Measurements from ENCODE around the gene ZFTA.
"Not testable (repeated sequence)": the region's sequence is repeated elsewhere in the genome, so short reads cannot be mapped to it uniquely, and the experiment has no call there.

The ZFTA gene

GRCh38 chr11:63813563-63814382 is 45.2 kb upstream of the ZFTA start:
- Histone ChIP-seq H3K36me3 (ENCODE audit: control insufficient read depth, insufficient read depth, low read length) (peaks cover 19% of the 10 kb centered on the region), H3K27me3 (replicated peaks; ENCODE audit: control insufficient read depth, insufficient read depth, low read length) (no peaks in the 10 kb centered on the region), H3K4me3 (replicated peaks; ENCODE audit: low read depth, low read length) (peak overlapping the region; percentile 91)
- peak; percentile 64 for DNase-seq (ENCODE audit: extremely low read depth, insufficient read length)
- TF ChIP-seq CTCF (IDR thresholded peaks at IDR 0.05; ENCODE audit: insufficient read depth, low read length, poor library complexity, severe bottlenecking), result no peak

- Histone ChIP-seq H3K4me3 (replicated peaks; ENCODE audit: low read depth, low read length) (peak within 1 kb of the TSS; percentile 91), H3K36me3 (ENCODE audit: control insufficient read depth, insufficient read depth, low read length) (peaks cover 12% of the 10 kb centered on the region), H3K27me3 (replicated peaks; ENCODE audit: control insufficient read depth, insufficient read depth, low read length) (no peaks in the 10 kb centered on the region)
- peak; percentile 85 for DNase-seq (ENCODE audit: extremely low read depth, insufficient read length)
- TF ChIP-seq CTCF (IDR thresholded peaks at IDR 0.05; ENCODE audit: insufficient read depth, low read length, poor library complexity, severe bottlenecking), result no peak
These were observed 44.5 kb upstream of the ZFTA start, which contains the start of gene SPINDOC for GRCh38 chr11:63813035-63813562. Gene SPINDOC (plus strand): TSS chr11:63813456. CDS start chr11:63813687, 231 bp downstream.

GRCh38 chr11:63811522-63811921 is 42.9 kb upstream of the ZFTA start:
- no peak for DNase-seq (ENCODE audit: extremely low read depth, insufficient read length)
- no peak overlapping the region for H3K4me3 ChIP-seq (replicated peaks; ENCODE audit: low read depth, low read length)
- no peaks in the 10 kb centered on the region for H3K27me3 ChIP-seq (replicated peaks; ENCODE audit: control insufficient read depth, insufficient read depth, low read length)
- peaks cover 4% of the 10 kb centered on the region for H3K36me3 ChIP-seq (ENCODE audit: control insufficient read depth, insufficient read depth, low read length)
- TF ChIP-seq CTCF (IDR thresholded peaks at IDR 0.05; ENCODE audit: insufficient read depth, low read length, poor library complexity, severe bottlenecking), result no peak

GRCh38 chr11:63810383-63810782 is 41.8 kb upstream of the ZFTA start:
- DNase-seq (ENCODE audit: extremely low read depth, insufficient read length); H3K27me3 ChIP-seq (replicated peaks; ENCODE audit: control insufficient read depth, insufficient read depth, low read length); H3K36me3 ChIP-seq (ENCODE audit: control insufficient read depth, insufficient read depth, low read length); H3K4me3 ChIP-seq (replicated peaks; ENCODE audit: low read depth, low read length): not testable (repeated sequence)

DNA sequence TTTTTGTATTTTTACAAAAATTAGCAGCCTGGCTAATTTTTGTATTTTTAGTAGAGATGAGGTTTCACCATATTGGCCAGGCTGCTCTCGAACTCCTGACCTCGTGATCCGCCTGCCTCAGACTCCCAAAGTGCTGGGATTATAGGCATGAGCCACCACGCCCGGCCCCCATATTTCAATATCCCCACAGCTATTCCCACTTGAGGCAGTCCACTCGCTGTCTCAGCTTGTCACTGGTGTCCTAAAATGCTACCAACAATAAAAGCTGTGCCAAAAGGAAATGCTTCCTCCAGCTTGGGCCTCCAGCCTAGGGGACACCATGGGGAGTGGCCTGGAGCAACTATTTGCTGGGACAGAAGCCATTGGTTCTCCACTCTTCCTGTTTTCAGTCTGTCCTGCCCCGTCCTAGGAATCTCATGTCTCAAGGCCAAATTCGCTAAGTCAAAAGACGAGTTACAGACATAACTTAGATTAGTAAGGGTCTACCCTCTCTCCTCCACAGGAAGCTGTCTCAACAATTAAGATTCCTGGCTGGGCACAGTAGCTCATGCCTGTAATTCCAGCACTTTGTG is 37.4 kb upstream of the ZFTA start:
- no peaks in the 10 kb centered on the region for H3K27me3 ChIP-seq (replicated peaks; ENCODE audit: control insufficient read depth, insufficient read depth, low read length)
- H3K4me3 ChIP-seq (replicated peaks; ENCODE audit: low read depth, low read length), result no peak overlapping the region
- TF ChIP-seq CTCF (IDR thresholded peaks at IDR 0.05; ENCODE audit: insufficient read depth, low read length, poor library complexity, severe bottlenecking), result no peak
- H3K36me3 ChIP-seq (ENCODE audit: control insufficient read depth, insufficient read depth, low read length), result no peaks in the 10 kb centered on the region
- no peak for DNase-seq (ENCODE audit: extremely low read depth, insufficient read length)

- Histone ChIP-seq H3K4me3 (replicated peaks; ENCODE audit: low read depth, low read length) (no peak overlapping the region), H3K27me3 (replicated peaks; ENCODE audit: control insufficient read depth, insufficient read depth, low read length) (no peaks in the 10 kb centered on the region), H3K36me3 (ENCODE audit: control insufficient read depth, insufficient read depth, low read length) (no peaks in the 10 kb centered on the region)
- no peak for DNase-seq (ENCODE audit: extremely low read depth, insufficient read length)
- TF ChIP-seq CTCF (IDR thresholded peaks at IDR 0.05; ENCODE audit: insufficient read depth, low read length, poor library complexity, severe bottlenecking), result no peak
These were observed 35.7 kb upstream of the ZFTA start for GRCh38 chr11:63804259-63804658.

All from GM06990 (cell line).